NCI-H2029 (cell line): ENCODE results near the gene UBE2M.
"Not testable (repeated sequence)": the region's sequence is repeated elsewhere in the genome, so short reads cannot be mapped to it uniquely, and the experiment has no call there.

Experiments
- DNase-seq: peaks from one replicate; lab custom pipeline; 2025; lab: John Stamatoyannopoulos, UW

UBE2M gene

DNA sequence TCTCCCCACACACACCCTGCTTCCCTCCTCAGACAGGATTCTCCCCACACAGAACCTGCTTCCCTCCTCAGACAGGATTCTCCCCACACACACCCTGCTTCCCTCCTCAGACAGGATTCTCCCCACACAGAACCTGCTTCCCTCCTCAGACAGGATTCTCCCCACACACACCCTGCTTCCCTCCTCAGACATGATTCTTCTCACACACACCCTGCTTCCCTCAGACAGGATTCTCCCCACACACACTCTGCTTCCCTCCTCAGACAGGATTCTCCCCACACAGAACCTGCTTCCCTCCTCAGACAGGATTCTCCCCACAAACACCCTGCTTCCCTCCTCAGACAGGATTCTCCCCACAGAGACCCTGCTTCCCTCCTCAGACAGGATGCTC, 19.2 kb downstream of the UBE2M start:
- DNase-seq: not testable (repeated sequence)

DNA sequence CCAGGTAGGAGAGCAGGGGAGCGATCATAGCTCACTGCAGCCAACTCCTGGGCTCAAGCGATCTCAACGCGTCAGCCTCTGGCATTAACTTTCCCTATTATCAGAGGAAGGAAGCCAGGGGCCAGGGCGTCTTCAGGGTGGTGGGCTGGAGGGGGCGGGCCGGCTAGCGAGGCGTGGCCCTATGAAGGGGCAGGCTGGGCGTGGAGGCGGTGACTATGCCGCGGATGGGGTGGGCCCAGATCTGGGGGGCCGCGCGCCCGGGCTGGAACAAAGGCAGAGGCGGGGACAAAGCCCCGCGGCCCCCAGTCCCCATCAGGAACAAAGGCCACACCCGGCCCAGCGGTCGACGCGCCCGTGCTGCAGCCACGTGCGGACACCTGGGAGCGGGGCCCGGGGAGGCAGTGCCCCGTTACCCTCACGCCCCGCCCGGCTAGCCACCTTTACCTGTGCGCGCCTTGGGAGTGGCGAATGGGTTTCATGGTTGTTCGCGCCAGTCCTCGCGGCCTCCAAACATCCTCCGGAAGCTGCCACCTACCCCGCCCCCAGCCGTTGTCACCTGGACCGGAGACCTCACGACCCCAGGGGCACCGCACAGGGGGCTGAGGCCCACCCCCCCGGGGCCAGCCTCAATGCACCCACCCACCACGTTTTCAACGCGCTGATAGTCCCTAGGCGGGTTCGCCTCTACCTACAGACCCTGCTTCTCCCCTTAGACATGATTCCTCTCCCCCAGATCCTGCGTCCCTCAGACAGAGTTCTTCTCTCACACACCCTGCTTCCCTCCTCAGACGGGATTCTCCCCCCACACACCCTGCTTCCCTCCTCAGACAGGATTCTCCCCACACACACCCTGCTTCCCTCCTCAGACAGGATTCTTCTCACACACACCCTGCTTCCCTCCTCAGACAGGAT, 19.9 kb downstream of the UBE2M start:
- peak; percentile 50 for DNase-seq

DNA sequence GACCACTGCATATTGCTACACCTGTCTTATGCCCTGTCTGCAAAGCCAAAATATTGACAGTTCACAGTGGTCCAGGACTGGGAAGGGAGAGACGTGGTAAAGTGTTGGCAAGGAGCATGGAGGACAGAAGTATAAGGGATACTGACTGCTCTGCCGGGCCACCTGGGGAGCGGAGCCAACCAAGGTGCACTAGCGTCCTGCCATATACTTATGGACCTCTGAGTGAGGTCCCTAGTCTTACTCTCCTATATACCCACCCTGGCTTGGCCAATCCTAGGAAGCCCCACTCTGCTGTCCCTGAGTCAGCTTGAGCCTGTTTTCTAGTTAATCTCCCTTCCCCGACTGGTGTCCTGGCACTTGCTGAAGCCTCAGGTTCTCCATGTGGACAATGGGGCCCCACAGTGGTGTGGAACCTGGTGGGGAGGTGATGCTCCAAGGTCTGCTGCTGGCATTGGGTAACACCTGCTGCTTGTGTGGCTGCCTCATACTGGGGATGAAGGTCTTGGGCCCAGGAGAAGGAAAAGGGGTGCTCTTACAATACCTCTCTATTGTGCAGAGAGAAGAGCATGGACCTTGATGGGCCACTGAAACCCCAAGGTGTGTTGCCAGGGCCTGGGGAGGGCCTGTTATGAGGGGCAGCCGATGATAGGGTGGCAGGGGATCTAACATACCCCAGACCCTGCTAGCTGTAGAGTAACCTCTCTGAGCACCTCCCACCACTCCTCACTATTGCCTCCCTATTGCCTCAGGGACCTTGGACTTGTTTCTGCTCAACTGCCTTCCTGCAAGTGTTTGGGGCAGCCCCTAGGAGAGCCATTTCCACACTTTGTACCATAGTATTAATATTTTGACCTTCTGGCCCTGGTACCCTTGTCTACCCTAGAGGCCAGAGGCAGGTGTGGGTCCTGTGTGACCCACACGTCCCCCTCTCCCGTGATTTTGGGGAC, 21.3 kb downstream of the UBE2M start:
- DNase-seq: no peak

DNA sequence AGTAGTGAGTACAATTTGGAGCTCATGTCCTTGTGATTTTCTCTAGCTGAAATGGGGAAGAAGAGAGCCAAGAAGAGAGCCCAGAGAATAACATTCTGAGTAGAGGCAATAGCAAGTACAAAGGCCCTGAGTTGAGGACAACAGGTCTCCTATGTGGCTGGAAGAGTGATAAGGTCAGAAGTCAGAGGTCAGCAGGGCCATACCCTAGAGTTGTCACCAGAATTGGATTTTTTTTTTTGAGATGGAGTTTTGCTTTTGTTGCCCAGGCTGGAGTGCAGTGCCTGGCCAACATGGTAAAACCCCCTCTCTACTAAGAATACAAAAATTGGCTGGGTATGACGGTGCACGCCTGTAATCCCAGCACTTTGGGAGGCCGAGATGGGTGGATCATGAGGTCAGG, 22.6 kb downstream of the UBE2M start:
- no peak for DNase-seq

DNA sequence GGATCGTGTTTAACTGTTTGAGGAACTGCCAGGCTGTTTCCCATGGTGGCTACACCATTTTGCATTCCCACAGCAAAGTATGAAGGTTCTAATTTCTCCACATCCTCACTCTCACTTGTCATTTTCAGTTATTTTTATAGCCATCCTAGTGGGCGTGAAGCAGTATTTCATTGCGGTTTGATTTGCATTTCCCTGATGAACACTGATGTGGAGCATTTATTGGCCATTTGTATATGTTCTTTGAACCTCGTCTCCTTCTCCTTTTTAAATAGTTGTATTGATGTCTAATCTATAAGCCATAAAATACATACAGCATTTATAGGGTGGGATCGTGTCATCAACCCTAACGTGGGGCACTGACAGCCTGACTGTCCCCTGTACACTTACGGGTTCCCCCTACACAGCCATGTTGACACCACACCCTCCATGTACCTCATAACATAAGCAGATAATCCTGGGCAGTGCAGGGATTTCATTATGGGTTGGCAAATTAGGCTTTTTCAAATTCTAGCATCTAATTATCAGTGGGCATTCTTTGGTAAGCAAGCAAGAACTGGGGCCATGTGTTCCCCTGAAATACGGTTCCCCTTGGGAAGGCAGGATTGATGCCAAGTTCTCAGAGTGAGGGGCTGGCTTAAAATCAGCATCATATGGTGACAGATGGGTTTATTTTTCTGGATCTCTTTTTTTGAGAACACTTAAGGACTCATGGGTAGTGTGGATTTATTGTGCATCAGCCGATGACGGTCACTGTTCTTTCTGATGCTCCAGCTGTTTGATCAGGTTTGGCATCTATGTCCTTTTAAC, 27.2 kb downstream of the UBE2M start:
- no peak for DNase-seq

DNA sequence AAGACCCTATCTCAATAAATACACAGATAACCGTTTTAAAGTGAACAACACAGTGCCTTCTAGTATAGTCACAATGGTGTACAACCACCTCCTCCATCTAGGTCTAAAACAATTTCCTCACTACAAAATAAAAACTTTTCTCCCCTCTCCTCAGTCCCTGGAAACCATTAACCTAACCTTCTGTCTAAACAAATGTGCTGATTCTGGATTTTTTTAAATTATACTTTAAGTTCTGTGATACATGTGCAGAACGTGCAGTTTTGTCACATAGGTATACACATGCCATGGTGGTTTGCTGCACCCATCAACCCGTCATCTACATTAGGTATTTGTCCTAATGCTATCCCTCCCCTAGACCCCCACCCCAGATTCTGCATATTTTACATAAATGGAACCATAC, 29.0 kb downstream of the UBE2M start:
- no peak for DNase-seq

DNA sequence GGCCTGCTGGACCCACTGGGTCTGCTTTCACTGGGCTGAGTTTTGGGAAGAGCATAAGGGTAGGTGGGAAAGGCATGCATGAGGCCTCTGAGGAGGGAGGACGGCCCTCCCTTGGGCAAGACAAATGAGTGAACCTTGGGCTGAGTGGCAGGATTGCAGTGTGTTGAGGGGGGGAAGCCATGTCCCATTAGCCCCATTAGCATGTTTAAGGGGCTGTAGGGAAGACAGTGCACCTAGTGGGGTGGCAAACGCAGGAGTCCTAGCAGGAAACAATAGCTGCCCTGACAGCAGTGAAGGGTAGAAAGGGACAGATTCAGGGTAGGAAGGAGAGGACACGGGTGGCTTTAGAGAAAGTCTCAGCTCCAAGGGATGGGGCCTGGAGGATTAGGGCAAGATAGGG, 35.7 kb downstream of the UBE2M start:
- DNase-seq: no peak

DNA sequence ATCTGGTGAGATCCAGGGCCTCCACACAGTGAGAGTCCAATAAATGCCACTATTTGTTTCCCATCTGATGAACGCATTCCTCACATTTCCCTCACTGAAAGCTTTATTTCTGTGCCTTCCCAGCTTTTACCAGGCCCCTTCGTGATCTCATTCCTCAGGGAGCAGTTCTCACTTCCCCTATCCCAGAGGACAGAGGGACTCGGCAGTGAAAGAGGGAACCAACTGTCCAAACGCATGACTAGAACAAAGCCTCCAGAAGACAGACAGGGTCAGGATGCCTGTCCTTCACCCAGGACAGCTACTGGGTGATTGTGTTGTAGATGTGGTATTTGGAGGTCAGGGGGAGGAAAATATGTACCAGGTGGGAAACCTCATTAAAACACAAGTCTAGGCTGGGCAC, 36.8 kb downstream of the UBE2M start:
- DNase-seq: no peak

DNA sequence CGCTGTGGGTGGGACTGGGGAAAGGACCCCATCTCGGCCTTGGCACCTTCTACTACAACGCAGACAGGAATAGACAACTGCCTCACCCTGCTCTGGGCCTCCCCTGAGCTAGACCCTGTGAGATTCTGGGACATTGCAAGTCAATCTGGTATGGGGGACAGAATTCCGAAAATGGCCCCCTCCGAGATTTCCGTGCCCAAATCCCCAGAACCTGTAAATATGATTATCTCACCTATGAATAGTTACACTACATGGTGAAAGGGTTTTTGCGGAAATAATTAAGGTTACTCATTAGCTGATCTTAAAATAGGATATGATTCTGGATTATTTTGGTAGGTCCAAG, 38.2 kb downstream of the UBE2M start:
- no peak for DNase-seq

DNA sequence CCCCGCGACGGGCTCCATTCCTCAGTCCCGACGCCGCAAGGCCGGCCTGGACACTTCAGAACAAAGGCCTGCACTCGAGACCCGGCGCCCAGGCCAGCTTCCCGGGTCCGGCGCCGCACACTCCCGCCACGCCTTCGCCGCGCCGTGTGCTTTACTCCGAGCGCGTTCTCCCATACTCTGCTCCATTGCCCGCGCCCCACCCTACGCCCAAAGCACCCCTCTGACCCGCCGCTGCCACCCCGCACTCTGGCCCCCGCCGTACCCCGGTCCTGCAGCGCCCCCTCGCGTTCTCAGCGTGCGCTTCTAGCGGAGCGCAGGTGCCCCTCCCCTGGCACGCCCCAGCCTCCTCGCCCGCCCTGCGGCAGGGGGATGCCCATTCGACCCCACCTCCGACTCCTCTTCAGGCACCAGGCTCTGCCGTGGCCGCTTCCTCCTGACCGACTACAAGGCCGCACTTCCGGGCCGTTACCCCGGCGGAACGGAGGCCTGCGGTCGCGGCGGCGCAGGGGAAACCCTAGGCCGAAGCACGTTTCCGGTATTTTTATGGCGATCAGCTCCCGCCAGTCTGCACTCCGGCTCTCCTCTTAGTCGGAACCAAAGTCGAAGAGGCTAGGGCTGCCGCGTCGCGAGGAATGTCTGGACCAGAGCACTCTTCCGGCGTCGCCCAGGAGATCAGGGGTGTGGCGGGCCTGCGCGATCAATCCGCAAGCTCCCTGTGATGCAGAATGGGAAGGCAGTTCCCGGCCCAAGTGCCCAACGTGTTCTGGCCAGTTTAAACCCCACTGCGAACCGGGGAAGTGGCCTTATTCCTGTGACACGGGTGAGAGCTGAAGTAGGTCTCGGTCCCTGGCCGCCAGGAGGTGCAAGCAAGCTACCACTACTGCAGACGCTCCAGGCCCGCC, 38.8 kb downstream of the UBE2M start, which contains the start of gene ZBTB45:
TSS of gene ZBTB45 (minus strand) at position 456 of the 902 bp plus-strand sequence. CDS start 2,137 bp downstream, outside the sequence.
- peak; percentile 94 for DNase-seq

DNA sequence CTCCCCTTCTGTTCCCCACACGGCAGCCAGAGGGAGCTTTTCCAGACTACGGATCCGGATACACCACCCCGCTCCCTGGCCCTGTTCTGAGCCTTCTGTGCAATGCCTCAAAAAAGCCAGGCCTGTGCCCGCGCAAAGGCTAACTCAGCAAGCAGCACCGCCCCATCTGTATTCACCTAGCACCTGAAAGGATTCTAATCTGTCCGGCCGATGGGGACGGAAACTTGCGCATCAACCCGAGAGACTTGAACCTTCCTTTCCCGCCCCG, 39.4 kb downstream of the UBE2M start:
- peak; percentile 45 for DNase-seq

DNA sequence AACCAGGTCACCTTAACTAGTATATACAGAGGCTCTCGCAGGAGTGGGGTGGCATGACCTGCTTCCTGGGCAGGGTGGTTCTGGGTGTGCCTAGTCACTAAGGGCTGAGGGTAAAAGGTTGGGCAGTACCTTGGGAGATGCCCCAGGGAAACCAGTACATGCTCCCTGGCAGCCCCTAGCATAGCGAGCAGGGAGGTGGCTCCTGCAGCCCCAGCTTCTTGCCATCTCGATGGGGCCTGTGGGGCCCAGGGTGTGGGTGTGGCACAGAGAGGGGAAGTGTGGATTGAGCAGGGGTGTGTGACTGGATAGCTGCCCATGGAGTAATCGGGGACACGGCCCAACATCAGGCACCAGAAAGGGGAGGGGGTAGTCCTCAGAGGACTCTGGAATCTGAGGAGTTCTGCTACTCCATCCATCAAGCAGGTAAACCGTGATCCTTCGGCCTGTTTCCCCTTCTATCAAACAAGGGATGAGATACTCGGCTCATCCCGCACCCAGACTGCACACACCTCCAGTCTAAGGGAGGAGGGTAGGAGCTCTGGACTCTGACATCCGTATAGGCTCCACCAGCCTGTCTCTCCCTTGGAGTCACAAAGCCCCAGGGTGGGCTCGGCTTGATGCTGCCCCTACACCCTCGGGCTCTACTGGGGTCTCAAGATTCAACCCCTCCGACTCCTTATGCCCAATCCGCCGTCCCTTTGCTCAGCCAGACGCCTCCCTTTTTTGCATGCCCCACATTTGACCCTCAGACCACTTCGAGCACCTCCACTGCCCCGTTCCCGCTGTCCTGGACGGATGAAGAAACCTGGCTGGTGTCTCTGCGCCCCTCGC, 39.9 kb downstream of the UBE2M start:
- DNase-seq: no peak

DNA sequence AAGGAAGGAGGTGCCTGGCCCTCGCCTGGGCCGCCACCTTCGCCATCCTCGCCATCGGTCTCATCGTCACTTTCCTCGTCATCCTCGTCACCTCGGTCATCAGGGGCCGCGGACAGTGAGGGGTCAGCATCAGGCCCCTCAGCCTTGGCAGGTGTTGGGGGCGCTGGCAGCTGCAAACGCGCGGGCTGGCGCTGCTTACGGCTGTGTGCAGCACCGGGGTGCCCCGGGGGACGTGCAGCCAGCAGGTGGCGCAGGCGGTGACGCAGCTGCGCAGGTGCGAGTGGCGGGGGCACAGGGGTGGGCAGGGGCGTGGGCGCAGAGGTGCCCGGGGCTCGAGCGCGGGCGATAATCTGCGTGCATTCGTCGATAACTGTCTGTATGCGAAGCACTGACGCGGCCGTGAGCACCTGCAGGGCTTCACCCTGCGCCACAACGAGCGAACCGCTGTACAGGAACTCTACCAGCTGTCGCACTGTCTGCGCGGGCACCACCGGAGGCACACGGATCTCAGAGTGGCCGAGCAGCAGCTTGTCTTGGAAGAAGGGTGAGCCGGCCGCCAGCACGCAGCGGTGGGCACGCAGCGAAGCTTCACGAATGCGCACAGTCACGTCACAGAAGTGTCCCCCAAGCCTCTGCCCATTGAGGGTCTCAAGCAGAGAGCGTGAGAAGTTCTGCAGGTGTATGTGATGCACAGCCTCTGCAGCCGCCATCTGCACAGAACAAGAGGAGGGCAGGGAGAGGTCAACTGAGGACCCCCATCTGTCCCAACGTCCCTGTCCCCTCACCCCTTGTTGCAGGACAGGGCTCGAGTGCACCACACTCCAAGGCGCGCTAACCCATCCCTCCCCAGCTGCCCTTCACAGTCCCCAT, 41.2 kb downstream of the UBE2M start:
- DNase-seq: no peak

DNA sequence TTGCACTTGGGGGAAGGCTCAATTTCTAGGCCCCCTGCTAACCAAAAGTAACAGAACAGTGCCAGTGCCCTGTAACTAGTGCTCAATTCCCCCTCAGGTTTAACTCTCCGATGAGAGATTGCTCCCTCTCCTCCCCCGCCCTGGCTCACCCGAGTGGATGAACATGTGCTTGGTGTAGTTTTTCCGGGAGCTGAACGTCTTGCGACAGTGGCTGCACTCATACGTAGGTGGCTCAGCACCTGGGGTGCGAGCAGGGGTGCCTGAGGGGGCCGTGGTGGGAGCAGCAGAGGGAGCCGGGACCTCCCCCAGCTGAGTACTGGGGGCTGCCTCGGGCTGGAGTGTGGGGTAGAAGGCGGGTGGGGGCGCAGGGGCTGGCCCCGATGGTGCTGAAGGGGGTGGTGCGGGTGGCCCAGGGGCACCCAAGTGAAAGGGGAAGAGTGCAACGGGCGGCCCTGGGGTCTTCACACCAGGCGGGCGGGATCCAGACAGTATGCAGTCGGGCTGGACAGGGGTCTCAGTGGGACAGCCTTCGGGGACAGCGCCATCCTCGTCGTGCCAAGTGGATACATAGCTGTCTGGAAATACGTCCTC, 42.1 kb downstream of the UBE2M start:
- DNase-seq: no peak

DNA sequence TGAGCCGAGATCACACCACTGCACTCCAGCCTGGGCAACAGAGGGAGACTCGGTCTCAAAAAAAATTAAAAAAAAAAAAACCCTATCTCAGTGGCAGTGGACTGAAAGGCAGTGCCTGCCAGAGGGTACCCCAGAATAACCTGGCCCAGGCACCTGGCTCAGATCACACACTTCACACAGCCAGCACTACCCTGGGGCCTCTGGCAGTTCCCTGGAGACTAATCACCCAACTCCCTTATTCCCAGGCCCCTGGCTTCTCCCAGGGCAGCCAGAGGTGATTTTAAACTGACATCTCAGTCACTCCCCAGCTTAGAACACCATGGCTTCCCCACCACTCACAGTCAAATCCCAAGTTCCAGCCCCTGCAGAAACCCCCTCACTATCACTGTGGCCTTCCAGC, 43.2 kb downstream of the UBE2M start:
- no peak for DNase-seq

DNA sequence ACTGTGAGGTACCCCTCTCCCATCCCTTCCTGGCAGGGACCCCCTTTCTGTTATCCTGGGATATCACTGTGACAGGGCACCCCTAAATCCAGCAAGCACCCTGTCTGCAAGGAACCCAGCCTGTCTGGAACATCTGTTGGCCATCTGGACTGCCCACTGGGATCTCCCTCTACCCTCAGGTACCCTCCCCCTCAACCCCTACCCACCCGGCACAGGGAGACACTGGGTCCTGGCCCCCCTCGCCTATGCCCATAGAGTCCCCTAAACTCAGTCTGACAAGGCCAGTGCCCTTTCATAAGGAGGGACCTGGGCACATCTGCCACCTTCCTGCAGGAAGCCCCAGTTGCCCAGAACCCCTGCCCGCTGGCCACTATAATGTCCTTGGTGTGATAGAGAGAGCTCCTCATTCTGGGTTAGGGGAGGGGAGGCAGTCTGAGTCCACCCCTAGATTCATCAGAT, 43.8 kb downstream of the UBE2M start:
- DNase-seq: no peak

DNA sequence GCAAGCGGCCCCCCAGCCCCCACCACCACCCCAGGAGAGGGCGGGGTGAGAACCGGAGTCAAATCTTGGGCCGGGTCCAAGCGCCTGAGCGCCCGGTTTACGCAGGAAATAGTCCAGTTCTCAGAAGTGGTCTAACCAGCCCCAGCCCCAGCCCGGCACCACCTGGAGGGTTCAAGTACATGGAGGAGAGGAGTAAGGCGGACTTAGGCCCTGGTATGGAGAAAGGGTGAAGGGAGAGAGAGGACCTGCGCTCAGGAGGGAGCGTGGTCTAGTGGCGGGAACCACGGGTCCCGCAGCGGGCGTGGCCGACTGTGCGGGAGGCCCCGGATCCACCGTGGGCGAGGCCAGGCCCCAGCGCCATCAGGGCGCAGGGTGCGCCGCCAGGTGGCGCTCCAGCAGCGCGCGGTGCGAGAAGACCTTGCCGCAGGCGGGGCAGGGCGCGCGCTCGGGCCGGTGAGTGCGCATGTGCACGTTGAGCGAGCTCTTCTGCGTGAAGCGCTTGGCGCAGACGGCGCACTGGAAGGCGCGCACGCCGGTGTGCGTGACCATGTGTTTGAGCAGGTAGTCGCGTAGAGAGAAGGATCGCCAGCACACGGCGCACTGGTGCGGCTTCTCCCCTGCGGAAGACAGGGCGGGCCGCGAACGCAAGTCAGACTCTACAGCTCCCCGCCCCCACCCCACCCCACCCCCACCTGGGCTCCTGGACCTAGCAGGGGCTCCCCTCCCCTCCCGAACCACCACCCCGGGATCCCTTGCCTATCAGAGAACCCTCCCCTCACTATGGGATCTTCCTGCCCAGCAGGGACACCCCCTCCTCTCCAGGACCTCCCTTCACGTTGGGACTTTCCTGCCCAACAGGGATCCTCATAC, 44.5 kb downstream of the UBE2M start:
- DNase-seq: peak; percentile 96

DNA sequence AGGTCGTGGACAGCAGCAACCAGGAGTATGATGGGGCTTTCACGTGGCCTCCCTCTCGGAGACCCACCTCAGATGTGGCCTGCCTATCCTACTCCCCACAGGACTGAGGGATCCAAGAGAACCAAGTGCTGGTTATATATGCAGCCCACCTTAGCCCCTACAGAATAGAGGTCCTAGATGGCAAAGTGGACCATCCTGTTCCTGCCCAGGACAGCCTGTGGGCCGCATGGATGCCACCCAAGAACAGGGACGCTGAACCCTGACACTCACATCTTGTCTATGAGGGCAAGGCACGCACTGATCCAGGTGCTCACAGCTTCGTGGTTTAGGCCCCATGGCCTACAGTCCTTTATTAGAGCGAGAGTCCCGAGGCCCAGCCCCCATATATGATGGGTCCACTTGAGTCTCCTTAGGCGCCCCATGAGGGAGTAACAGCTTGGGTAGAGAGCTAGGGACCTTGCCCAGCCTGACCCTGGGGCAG, 45.2 kb downstream of the UBE2M start:
- DNase-seq: no peak
